Naive B cell (primary cell): ENCODE results near the gene CALCOCO1. TPM values are rescaled to one million over a fixed set of nuclear protein-coding genes. Genes with fewer than 3 reads are reported as not detected.
"Not testable (repeated sequence)": the region's sequence is repeated elsewhere in the genome, so short reads cannot be mapped to it uniquely, and the experiment has no call there.

Experiments used
- ATAC-seq, 2 donors: fragments of 150-1000 bp; cut with Tn5 transposase; 2 replicates each; pipeline ENCODE4 v1.10.0; 2021; ENCODE audit warnings: low read depth in 2 of 2, mild to moderate bottlenecking in 2 of 2, moderate library complexity in 2 of 2
- DNase-seq: peaks from one replicate; pipeline ENCODE4 v3.0.0; 2022
- H3K27ac Mint-ChIP-seq, 6 donors: one replicate each; pipeline ENCODE4 v1.8.0; 2020 to 2022; ENCODE audit warnings: mild to moderate bottlenecking in 6 of 6, mixed read lengths in 6 of 6, moderate library complexity in 5 of 6, inconsistent platforms in 2 of 6
- H3K27me3 Mint-ChIP-seq, 3 donors: one replicate each; pipeline ENCODE4 v1.8.0; 2021 to 2022; ENCODE audit warnings: mixed read lengths in 3 of 3, mild to moderate bottlenecking in 1 of 3
- H3K36me3 Mint-ChIP-seq, 2 donors: one replicate each; pipeline ENCODE4 v1.8.0; 2020 to 2022; ENCODE audit warnings: mixed read lengths in 2 of 2, inconsistent platforms in 1 of 2, mild to moderate bottlenecking in 1 of 2
- H3K4me1 Mint-ChIP-seq, 3 donors: one replicate each; pipeline ENCODE4 v1.8.0; 2020 to 2022; ENCODE audit warnings: mixed read lengths in 3 of 3, inconsistent platforms in 1 of 3, mild to moderate bottlenecking in 1 of 3, moderate library complexity in 1 of 3
- H3K4me3 Mint-ChIP-seq, 8 donors: one replicate each; pipeline ENCODE4 v1.8.0; 2020 to 2022; ENCODE audit warnings: mild to moderate bottlenecking in 8 of 8, mixed read lengths in 8 of 8, moderate library complexity in 8 of 8, inconsistent platforms in 2 of 8
- H3K9me3 Mint-ChIP-seq, 7 donors: one replicate each; pipeline ENCODE4 v1.8.0; 2020 to 2022; ENCODE audit warnings: mixed read lengths in 7 of 7, mild to moderate bottlenecking in 5 of 7, inconsistent platforms in 2 of 7, moderate library complexity in 1 of 7
- polyA plus RNA-seq, 6 donors: library from polyadenylated mRNA; unstranded; fragments of 300-500 nt; fragmentation: Illumina TruSeq; gene quantifications; one replicate each; pipeline ENCODE4 v1.2.3, GENCODE V29; 2021; ENCODE audit warnings: low read depth in 6 of 6

CALCOCO1 gene, protein sequence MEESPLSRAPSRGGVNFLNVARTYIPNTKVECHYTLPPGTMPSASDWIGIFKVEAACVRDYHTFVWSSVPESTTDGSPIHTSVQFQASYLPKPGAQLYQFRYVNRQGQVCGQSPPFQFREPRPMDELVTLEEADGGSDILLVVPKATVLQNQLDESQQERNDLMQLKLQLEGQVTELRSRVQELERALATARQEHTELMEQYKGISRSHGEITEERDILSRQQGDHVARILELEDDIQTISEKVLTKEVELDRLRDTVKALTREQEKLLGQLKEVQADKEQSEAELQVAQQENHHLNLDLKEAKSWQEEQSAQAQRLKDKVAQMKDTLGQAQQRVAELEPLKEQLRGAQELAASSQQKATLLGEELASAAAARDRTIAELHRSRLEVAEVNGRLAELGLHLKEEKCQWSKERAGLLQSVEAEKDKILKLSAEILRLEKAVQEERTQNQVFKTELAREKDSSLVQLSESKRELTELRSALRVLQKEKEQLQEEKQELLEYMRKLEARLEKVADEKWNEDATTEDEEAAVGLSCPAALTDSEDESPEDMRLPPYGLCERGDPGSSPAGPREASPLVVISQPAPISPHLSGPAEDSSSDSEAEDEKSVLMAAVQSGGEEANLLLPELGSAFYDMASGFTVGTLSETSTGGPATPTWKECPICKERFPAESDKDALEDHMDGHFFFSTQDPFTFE
- 10 to 100 TPM; 65.8 to 93.2 (median 78.8) TPM for polyA plus RNA-seq

DNA sequence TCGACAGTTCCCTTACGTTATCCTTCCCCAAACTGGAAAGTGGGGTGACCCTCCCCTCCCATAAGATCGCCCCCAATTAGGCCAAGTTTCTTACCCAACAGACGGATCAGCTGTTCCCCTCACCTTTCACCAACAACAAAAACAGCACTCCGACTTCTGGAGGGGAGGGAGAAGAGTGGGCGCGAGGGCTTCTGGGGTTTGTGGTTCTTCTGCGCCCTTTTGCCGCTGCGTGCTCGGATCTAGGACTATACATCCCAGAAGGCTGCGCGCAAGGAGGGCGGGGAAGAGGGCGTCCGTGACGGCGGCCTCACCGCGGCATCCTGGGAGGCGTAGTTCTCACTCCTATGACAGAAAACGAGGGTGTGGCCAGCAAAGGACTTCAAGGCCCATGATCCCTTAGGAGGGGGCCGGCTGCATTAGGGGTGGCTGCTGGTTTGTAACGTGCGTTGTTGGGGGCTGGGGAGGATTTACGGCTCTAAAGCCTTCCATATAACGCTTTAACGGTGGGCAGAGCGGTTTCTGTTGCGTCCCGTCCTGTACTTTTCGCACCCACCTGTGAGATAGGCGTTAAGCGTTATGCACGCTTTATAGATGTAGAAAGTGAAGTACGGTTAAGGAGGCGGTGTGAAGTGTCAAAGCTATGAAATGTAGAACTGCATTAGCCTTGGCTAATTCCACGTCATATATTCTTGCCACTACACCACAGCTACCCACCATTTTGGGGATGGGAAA lies at the start of gene CALCOCO1:
Gene CALCOCO1, minus strand, starts transcription at position 143 of the 732 bp plus-strand sequence. CDS start 2,210 bp downstream, outside the sequence.
- DNase-seq, result peak; percentile 96

GRCh38 chr12:53776872-53777271 lies 49.6 kb upstream of the CALCOCO1 start:
- Mint-ChIP-seq H3K4me1 (no peaks in the 10 kb centered on the region), H3K27ac (no peak overlapping the region), H3K4me3 (no peak overlapping the region), H3K36me3 (no peaks in the 10 kb centered on the region), H3K9me3 (peaks cover 0 to 3% (median 0%) of the 10 kb centered on the region in 7 donors), H3K27me3 (peaks cover 39 to 70% (median 53%) of the 10 kb centered on the region in 3 donors)
- ATAC-seq (no peak), DNase-seq (no peak)

More for the DNA sequence above, at the start of gene CALCOCO1:
- ATAC-seq, result peak; percentile 96 to 98
- Mint-ChIP-seq H3K27ac (peak within 1 kb of the TSS; percentile 56 to 96 (median 88)), H3K36me3 (peaks cover 5 to 22% of the 10 kb centered on the region in 2 donors), H3K27me3 (peaks cover under 1 to 10% (median 5%) of the 10 kb centered on the region in 3 donors), H3K9me3 (peaks cover 0 to 1% (median 0%) of the 10 kb centered on the region in 7 donors), H3K4me1 (peaks cover 25 to 37% (median 32%) of the 10 kb centered on the region in 3 donors), H3K4me3 (peak within 1 kb of the TSS; percentile 89 to 98 (median 96))

DNA sequence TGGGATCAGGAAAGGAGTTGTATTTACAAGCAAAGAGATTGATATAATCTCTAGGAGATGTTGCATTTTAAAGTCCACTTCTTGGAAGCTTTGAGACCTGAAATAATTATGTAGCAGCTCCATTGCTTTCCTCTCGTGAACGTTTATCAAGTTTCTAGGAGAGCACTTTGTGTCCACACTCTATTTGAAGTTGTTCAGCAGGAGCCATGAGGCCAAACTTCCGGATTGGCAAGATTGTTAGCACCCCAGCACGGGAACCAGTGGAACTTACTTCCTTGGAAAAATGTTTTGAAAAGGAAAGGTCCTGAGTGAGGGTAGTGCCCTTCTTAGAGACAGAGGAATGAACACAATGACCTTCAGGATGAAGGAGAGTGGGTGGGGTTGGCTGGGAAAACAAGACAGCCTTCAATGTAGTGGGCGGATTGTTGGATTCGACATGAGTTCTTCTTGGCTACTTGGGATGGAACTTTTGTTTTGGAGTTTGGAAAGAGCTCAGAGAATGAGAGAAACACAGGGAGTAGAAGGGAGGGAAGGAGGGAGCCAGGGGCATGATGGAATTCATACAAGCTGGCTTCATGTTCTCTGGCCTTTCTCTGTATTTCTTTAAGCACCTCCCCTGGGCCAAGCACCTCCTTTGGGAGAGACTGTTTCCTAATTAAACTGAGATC lies 48.4 kb upstream of the CALCOCO1 start:
- H3K27ac Mint-ChIP-seq, result no peak overlapping the region
- H3K4me3 Mint-ChIP-seq, result no peak overlapping the region
- peaks cover 0 to 3% (median 0%) of the 10 kb centered on the region in 7 donors for H3K9me3 Mint-ChIP-seq
- no peaks in the 10 kb centered on the region for H3K36me3 Mint-ChIP-seq
- no peaks in the 10 kb centered on the region for H3K4me1 Mint-ChIP-seq
- H3K27me3 Mint-ChIP-seq, result peaks cover 38 to 66% (median 49%) of the 10 kb centered on the region in 3 donors
- ATAC-seq, result no peak
- no peak for DNase-seq

DNA sequence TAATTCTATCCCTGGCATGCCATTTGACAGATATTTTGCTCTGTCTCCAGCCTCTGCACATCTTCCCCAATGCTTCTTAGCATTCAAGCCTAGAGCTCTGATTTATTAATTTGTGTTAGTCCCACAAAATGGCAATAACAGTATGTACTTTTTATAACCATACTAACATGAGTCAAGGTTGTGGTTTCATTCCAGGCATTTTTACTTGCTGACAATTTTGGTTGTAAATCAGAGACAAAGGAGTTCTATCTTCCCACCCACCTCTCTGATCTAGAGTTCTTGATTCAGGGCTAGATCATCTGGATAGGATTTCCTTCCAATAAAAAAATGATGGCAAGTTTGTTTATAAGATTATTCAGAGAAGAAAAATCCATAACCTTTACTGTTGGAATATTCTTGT lies 43.0 kb upstream of the CALCOCO1 start:
- Mint-ChIP-seq H3K27me3 (peaks cover 44 to 68% (median 54%) of the 10 kb centered on the region in 3 donors), H3K4me3 (no peak overlapping the region)

DNA sequence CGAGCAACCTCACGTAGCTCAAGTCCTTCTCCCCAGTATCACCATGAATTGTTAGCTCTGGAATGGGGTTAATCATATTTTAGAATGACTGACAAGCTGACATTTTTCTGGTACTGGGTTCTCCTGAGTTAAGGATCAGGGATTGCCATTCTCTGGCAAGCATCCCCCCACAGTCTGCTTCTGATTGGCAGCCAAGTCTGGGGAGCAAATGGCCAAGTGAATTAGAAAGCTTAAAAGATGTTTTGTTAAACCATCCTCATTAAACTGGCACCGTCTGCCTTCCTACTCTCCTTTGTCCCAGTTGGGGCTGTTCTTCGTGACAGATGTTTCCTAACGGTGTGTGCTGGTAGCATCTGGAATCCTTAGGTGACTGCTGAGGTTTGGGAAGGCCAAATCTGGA lies 41.7 kb upstream of the CALCOCO1 start:
- no peak for DNase-seq
- peaks cover 56 to 69% (median 63%) of the 10 kb centered on the region in 3 donors for H3K27me3 Mint-ChIP-seq
- H3K4me3 Mint-ChIP-seq, result no peak overlapping the region
- H3K36me3 Mint-ChIP-seq, result no peaks in the 10 kb centered on the region
- H3K9me3 Mint-ChIP-seq, result peaks cover 0 to 3% (median 0%) of the 10 kb centered on the region in 7 donors
- H3K27ac Mint-ChIP-seq, result no peak overlapping the region
- no peaks in the 10 kb centered on the region for H3K4me1 Mint-ChIP-seq
- ATAC-seq, result no peak

More for the DNA sequence above, 43.0 kb upstream of the CALCOCO1 start:
- Mint-ChIP-seq H3K9me3 (peaks cover 0 to 3% (median 0%) of the 10 kb centered on the region in 7 donors), H3K27ac (no peak overlapping the region), H3K36me3 (no peaks in the 10 kb centered on the region), H3K4me1 (no peaks in the 10 kb centered on the region)
- no peak for DNase-seq
- no peak for ATAC-seq

DNA sequence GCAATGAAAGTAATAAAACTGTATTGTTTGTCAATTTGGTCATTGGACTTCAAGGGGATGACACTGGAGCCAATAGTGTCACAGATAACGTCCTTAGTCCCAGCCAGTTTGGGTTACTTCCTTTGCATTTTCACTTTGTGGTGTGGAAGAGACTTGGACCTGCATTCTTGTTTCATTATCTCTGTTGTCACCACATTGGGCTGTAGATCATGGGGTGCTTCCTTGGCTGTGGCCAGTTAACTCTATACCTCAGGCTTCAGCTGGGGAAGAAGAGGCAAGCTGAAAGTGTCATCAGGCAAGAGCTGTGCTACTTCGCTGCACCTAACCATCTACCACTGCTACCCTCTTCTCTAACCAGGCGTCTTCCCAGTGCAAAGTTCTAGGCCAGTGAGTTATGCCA lies 39.6 kb upstream of the CALCOCO1 start:
- Mint-ChIP-seq H3K9me3 (peaks cover 0 to 2% (median 0%) of the 10 kb centered on the region in 7 donors), H3K36me3 (peaks cover 0 to 10% of the 10 kb centered on the region in 2 donors), H3K4me3 (no peak overlapping the region), H3K27me3 (peaks cover 65 to 73% (median 70%) of the 10 kb centered on the region in 3 donors), H3K27ac (no peak overlapping the region), H3K4me1 (no peaks in the 10 kb centered on the region)
- DNase-seq (no peak), ATAC-seq (no peak)

DNA sequence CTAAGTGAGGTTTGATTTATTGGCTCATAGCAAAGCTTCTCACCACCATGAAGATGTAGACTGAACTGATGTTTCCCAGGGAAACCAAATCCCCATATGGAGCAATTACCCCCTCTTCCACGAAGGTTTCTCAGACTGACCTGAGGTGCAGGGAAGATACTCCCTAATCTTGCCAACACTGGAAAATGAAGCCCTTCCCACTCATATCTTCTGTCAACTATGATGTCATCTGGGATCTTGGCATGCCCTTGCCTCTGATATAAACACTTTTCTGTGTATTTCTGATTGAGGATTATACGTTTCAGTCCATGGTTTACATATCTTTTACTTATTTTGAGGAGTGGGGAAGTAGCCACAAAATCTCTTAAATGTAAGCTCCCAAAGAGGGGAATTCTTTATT lies 38.6 kb upstream of the CALCOCO1 start:
- Mint-ChIP-seq H3K36me3 (peaks cover 0 to 10% of the 10 kb centered on the region in 2 donors), H3K27me3 (peaks cover 64 to 74% (median 66%) of the 10 kb centered on the region in 3 donors), H3K9me3 (peaks cover 0 to 2% (median 0%) of the 10 kb centered on the region in 7 donors), H3K27ac (no peak overlapping the region), H3K4me1 (no peaks in the 10 kb centered on the region), H3K4me3 (no peak overlapping the region)
- DNase-seq, result no peak
- no peak for ATAC-seq

DNA sequence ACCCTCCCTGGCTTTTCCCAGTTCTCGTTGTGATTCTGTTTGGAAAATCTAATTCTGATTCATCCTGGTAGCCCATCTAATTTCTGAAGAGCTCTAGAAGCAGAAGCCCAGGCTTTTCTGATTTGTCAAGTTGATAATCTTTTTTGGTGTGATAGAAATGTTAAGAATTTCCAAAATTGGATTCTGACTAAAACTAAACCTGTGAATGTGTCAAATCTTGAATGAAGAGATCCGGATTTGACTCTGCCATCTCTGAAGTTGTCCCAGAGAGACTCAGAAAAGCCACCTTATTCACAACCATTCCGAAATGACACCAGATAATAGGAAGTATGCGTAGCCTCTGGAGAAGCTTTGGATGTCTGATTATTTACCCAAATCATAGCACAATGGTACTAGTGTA lies 37.4 kb upstream of the CALCOCO1 start:
- Mint-ChIP-seq H3K27ac (no peak overlapping the region), H3K27me3 (peaks cover 60 to 78% (median 77%) of the 10 kb centered on the region in 3 donors), H3K9me3 (peaks cover 0 to 2% (median 0%) of the 10 kb centered on the region in 7 donors), H3K4me3 (no peak overlapping the region), H3K36me3 (peaks cover 0 to 10% of the 10 kb centered on the region in 2 donors), H3K4me1 (no peaks in the 10 kb centered on the region)
- DNase-seq (no peak), ATAC-seq (no peak)

DNA sequence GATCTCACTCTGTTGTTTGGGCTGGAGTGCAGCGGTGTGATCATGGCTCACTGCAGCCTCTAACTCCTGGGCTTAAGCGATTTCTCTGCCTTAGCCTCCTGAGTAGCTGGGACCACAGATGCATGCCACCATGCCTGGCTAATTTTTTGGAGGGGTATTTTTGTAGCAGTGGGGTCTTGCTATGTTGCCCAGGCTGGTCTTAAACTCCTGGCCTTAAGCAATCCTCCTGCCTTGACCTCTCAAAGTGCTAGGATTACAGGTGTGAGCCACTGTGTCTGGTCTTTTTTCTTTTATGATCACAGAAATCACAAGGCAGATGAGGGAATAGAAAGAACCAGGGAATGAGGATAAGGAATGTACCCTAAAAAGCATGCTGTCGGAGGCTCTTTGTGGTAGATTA lies 35.5 kb upstream of the CALCOCO1 start:
- not testable (repeated sequence) for DNase-seq, H3K9me3 Mint-ChIP-seq, ATAC-seq, H3K27ac Mint-ChIP-seq, H3K36me3 Mint-ChIP-seq, H3K4me3 Mint-ChIP-seq
- peaks cover 0 to 12% (median 12%) of the 10 kb centered on the region in 3 donors for H3K4me1 Mint-ChIP-seq
- H3K27me3 Mint-ChIP-seq, result peaks cover 60 to 92% (median 92%) of the 10 kb centered on the region in 3 donors

DNA sequence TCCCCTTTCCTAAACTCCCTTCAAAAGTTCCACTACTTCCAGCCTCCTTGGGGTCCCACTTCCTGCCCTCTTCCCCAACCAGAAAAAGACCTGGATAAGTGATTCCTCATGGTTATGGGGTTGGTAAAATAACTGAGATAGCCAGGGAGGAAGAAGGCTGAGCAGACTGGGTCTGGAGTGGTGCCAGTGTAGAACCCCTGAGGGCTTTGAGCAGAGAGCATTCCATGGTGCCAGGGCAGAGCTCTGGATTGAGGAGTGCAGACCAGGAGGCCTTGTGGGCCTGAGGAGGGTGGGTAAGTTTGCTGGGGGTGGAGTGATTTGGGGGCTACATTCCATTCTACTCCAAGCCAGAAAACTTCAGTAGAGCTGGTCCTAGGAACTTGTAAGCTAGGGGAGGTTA lies 34.1 kb upstream of the CALCOCO1 start:
- Mint-ChIP-seq H3K27me3 (peaks cover 47 to 78% (median 77%) of the 10 kb centered on the region in 3 donors), H3K4me3 (no peak overlapping the region), H3K4me1 (peaks cover 0 to 19% (median 18%) of the 10 kb centered on the region in 3 donors), H3K36me3 (peaks cover 0 to 10% of the 10 kb centered on the region in 2 donors), H3K9me3 (peaks cover 0 to 2% (median 0%) of the 10 kb centered on the region in 7 donors), H3K27ac (peak overlapping the region in 1 of 6 donors; percentile 20)
- ATAC-seq (no peak), DNase-seq (no peak)

GRCh38 chr12:53759261-53759660 lies 32.0 kb upstream of the CALCOCO1 start:
- peaks cover 0 to 28% (median 28%) of the 10 kb centered on the region in 3 donors for H3K4me1 Mint-ChIP-seq
- H3K4me3 Mint-ChIP-seq, result peak overlapping the region in 1 of 8 donors; percentile 18
- H3K27me3 Mint-ChIP-seq, result peaks cover 30 to 62% (median 60%) of the 10 kb centered on the region in 3 donors
- H3K36me3 Mint-ChIP-seq, result peaks cover 0 to 10% of the 10 kb centered on the region in 2 donors
- DNase-seq, result no peak
- H3K27ac Mint-ChIP-seq, result no peak overlapping the region
- no peak for ATAC-seq
- peaks cover 0 to 1% (median 0%) of the 10 kb centered on the region in 7 donors for H3K9me3 Mint-ChIP-seq

DNA sequence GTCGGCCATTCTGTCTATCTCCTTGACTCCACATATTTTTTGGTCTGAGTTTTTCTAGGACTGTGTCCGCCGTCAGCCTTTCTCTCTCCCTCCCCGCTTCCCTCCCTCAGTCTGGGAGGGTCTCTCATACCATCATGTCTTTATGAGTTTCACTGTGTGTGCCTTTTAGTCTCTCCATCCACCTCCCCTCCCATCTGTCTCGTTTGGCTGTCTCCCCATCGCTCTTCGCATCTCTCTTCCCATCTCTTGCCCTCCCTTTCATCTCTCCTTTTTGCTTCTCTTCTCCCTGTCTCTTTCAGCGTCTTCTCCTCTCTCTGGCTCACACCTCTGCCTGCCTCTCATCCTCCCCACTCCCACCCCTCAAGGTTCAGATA lies 31.5 kb upstream of the CALCOCO1 start:
- Mint-ChIP-seq H3K36me3 (peaks cover 0 to 8% of the 10 kb centered on the region in 2 donors), H3K27ac (peak overlapping the region in 1 of 6 donors; percentile 46), H3K4me3 (peak overlapping the region in 1 of 8 donors; percentile 1), H3K9me3 (peaks cover 0 to 1% (median 0%) of the 10 kb centered on the region in 7 donors), H3K27me3 (peaks cover 28 to 58% (median 56%) of the 10 kb centered on the region in 3 donors), H3K4me1 (peaks cover 0 to 28% (median 28%) of the 10 kb centered on the region in 3 donors)
- DNase-seq (no peak), ATAC-seq (no peak)
